HCT116 (cell line): ENCODE measurements around the gene PCSK6. TPM values are rescaled to one million over a fixed set of nuclear protein-coding genes. Genes with fewer than 3 reads are reported as not detected.

Source experiments
- ATAC-seq: fragments of 200-7000 bp; cut with Tn5 transposase; 2 replicates; pipeline ENCODE4 v1.9.1; 2020; ENCODE audit warnings: mild to moderate bottlenecking, moderate library complexity
- BruUV-seq: library from RNA; stranded (reverse); fragments of 400-500 nt; replicated peaks from 2 replicates; lab custom pipeline; 2021; lab: Mats Ljungman, UMichigan
- CTCF ChIA-PET: fragments of 300-600 bp; sonication (Branson Sonifier 250); formaldehyde crosslinking; loops from one replicate; lab custom pipeline; 2021; ENCODE audit warnings: antibody characterized with exemption; lab: Charles Lee
- POLR2A ChIA-PET: fragments of 300-600, 350-600 bp; sonication (Branson Sonifier 250); formaldehyde crosslinking; loops from one replicate; lab custom pipeline; 2021; ENCODE audit warnings: antibody characterized with exemption; lab: Charles Lee
- RAD21 ChIA-PET, 2 experiments: fragments of 300-600 bp; sonication (Branson Sonifier 250); formaldehyde crosslinking; loops; one replicate each; lab custom pipeline; 2023; ENCODE audit warnings: low total read pairs in 2 of 2; ENCODE audit not compliant: uncharacterized antibody in 2 of 2, unreplicated experiment in 2 of 2, low non-redundant PET in 1 of 2; lab: Charles Lee
- DNase-seq: peaks from one replicate; pipeline ENCODE4 v3.0.0-alpha.2; 2010; ENCODE audit warnings: low read depth, low spot score
- H2AFZ ChIP-seq: fragments of 200-600 bp; shearing (Covaris generic), sonication (generic); 2 replicates; pipeline ENCODE4 v1.6.1; 2017; ENCODE audit warnings: low read depth, mixed run types, mixed read lengths, antibody characterized with exemption, low read length; ENCODE audit not compliant: poor library complexity, severe bottlenecking
- H3K27ac ChIP-seq: 2 replicates; pipeline ENCODE4 v1.5.1; 2012; ENCODE audit warnings: low read depth, low read length
- H3K27me3 ChIP-seq: fragments of 200-600 bp; sonication (generic); 2 replicates; pipeline ENCODE4 v1.6.1; 2016; ENCODE audit warnings: mixed run types, low read length, mixed read lengths; ENCODE audit not compliant: insufficient read depth
- H3K36me3 ChIP-seq, 2 experiments: fragments of 200-500 bp in 1 of 2; fragments of 200-600 bp in 1 of 2; sonication (Bioruptor generic) in 1 of 2; sonication (generic) in 1 of 2; 2 replicates each; pipeline versions ENCODE4 v1.5.1 to v1.6.1; 2014 to 2016; ENCODE audit warnings: low read length in 2 of 2, inconsistent platforms in 1 of 2, mixed read lengths in 1 of 2, mixed run types in 1 of 2; ENCODE audit not compliant: insufficient read depth in 2 of 2, control insufficient read depth in 1 of 2
- H3K4me1 ChIP-seq, 2 experiments: fragments of 200-600 bp in 1 of 2; sonication (generic) in 1 of 2; 2 replicates each; pipeline versions ENCODE4 v1.5.1 to v1.6.1; 2012 to 2017; ENCODE audit warnings: low read length in 2 of 2, inconsistent platforms in 1 of 2, mild to moderate bottlenecking in 1 of 2, mixed read lengths in 1 of 2, mixed run types in 1 of 2, moderate library complexity in 1 of 2; ENCODE audit not compliant: insufficient read depth in 2 of 2, control insufficient read depth in 1 of 2
- H3K4me2 ChIP-seq: fragments of 200-600 bp; sonication (generic); 2 replicates; pipeline ENCODE4 v1.6.1; 2017; ENCODE audit warnings: mixed run types, low read length, mixed read lengths
- H3K4me3 ChIP-seq, 2 experiments: fragments of 200-600 bp in 1 of 2; sonication (generic) in 1 of 2; replicated peaks in 1 of 2; 2 replicates each; pipeline ENCODE4 v1.5.1; 2011 to 2016; ENCODE audit warnings: low read length in 2 of 2, control low read depth in 1 of 2, low read depth in 1 of 2, mild to moderate bottlenecking in 1 of 2, mixed read lengths in 1 of 2, mixed run types in 1 of 2
- H3K79me2 ChIP-seq: fragments of 200-600 bp; sonication (generic); 2 replicates; pipeline ENCODE4 v1.6.1; 2017; ENCODE audit warnings: mild to moderate bottlenecking, mixed run types, low read length, moderate library complexity, mixed read lengths; ENCODE audit not compliant: insufficient read depth
- H3K9ac ChIP-seq: fragments of 200-600 bp; sonication (generic); 2 replicates; pipeline ENCODE4 v1.6.1; 2016; ENCODE audit warnings: low read length, mixed read lengths
- H3K9me2 ChIP-seq: fragments of 200-600 bp; sonication (generic), shearing (Covaris generic); 2 replicates; pipeline ENCODE4 v1.6.1; 2017; ENCODE audit warnings: mixed run types, mild to moderate bottlenecking, moderate library complexity; ENCODE audit not compliant: insufficient read depth
- H3K9me3 ChIP-seq, 2 experiments: fragments of 200-500 bp in 1 of 2; fragments of 200-600 bp in 1 of 2; sonication (Bioruptor generic) in 1 of 2; sonication (generic) in 1 of 2; 2 replicates each; pipeline ENCODE4 v1.6.1; 2014 to 2017; ENCODE audit warnings: low read length in 2 of 2, mixed read lengths in 2 of 2, inconsistent platforms in 1 of 2, low read depth in 1 of 2, mild to moderate bottlenecking in 1 of 2, mixed run types in 1 of 2, moderate library complexity in 1 of 2; ENCODE audit not compliant: control insufficient read depth in 1 of 2, insufficient read depth in 1 of 2
- H4K20me1 ChIP-seq: fragments of 200-600 bp; sonication (generic), shearing (Covaris generic); 2 replicates; pipeline ENCODE4 v1.6.1; 2017; ENCODE audit warnings: mixed run types, mild to moderate bottlenecking, moderate library complexity; ENCODE audit not compliant: insufficient read depth
- ELF1 ChIP-seq: IDR thresholded peaks from 2 replicates; pipeline ENCODE4 v1.6.1; 2012; ENCODE audit warnings: low read depth, borderline replicate concordance
- REST ChIP-seq: IDR thresholded peaks from 2 replicates; pipeline ENCODE4 v1.6.1; 2012; ENCODE audit warnings: low read depth
- TCF7L2 ChIP-seq: IDR thresholded peaks from 2 replicates; pipeline ENCODE4 v1.7.0; 2011; ENCODE audit warnings: borderline replicate concordance, inconsistent platforms; ENCODE audit not compliant: insufficient read depth, insufficient read length; ENCODE audit errors: extremely low read depth
- intact Hi-C: fragments of 100-400 bp; cut with micrococcal nuclease; formaldehyde crosslinking; loops from 2 replicates; pipeline ENCODE4 v1.10.0; 2022
- total RNA-seq: library from RNA; stranded (reverse); gene quantifications from one replicate; pipeline ENCODE4 v1.2.1, GENCODE V29; 2021; ENCODE audit not compliant: unreplicated experiment
- TF ChIP-seq, protein P1 (sequence below): IDR thresholded peaks from 2 replicates; pipeline ENCODE4 v1.6.1; 2011; ENCODE audit warnings: mild to moderate bottlenecking, low read length, moderate library complexity; ENCODE audit not compliant: insufficient replicate concordance; ENCODE audit errors: extremely low read depth

The PCSK6 gene
- total RNA-seq, 1 experiment from 2014 or later = 13.5 TPM

DNA sequence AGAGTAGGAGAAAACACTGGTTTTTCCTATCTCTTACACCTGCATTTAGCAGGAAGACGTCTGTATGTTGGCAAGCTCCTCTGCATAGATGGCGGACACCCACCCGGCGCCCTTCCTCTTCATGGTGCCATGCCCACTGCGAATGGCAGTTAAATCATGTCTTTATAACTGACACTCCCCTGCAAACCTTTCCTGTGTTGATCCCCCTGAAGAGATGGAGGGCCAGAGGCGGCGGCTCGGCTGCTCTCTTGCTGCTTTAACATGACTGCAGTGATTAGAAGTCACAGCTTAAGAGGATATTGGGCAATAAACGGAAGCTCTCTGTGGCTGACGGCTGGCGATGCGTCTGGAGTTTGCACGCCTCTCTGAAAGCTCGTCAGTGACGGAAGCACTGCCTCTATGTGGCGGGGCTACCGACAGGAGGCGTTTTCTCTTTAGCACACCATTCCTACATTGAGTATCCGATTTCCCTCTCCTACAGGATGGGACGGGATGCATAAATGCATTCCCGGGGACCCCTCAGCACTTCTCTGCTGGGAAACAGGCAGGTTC is 168.9 kb downstream of the PCSK6 start:
- Histone ChIP-seq H3K27ac (no peak overlapping the region), H3K79me2 (no peaks in the 10 kb centered on the region), H2AFZ (no peak overlapping the region), H3K4me3 (no peak overlapping the region), H3K4me2 (no peak overlapping the region), H3K9me3 (no peaks in the 10 kb centered on the region), H3K36me3 (no peaks in the 10 kb centered on the region), H4K20me1 (no peaks in the 10 kb centered on the region), H3K9me2 (no peaks in the 10 kb centered on the region), H3K4me1 (no peaks in the 10 kb centered on the region), H3K27me3 (no peaks in the 10 kb centered on the region), H3K9ac (no peak overlapping the region)
- BruUV-seq = no TSS peak
- ChIA-PET RAD21 (no interaction called here), CTCF (no interaction called here), POLR2A (no interaction called here)
- no peak for TF ChIP-seq TCF7L2
- no peak for TF ChIP-seq ELF1
- TF ChIP-seq, protein P1, sequence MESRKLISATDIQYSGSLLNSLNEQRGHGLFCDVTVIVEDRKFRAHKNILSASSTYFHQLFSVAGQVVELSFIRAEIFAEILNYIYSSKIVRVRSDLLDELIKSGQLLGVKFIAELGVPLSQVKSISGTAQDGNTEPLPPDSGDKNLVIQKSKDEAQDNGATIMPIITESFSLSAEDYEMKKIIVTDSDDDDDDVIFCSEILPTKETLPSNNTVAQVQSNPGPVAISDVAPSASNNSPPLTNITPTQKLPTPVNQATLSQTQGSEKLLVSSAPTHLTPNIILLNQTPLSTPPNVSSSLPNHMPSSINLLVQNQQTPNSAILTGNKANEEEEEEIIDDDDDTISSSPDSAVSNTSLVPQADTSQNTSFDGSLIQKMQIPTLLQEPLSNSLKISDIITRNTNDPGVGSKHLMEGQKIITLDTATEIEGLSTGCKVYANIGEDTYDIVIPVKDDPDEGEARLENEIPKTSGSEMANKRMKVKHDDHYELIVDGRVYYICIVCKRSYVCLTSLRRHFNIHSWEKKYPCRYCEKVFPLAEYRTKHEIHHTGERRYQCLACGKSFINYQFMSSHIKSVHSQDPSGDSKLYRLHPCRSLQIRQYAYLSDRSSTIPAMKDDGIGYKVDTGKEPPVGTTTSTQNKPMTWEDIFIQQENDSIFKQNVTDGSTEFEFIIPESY = no peak
- no peak for TF ChIP-seq REST
- no peak for ATAC-seq
- no peak for DNase-seq
- intact Hi-C loops = no loop called here
